ENCODE measurements around the gene SLC43A2.
"Not testable (repeated sequence)": the region's sequence is repeated elsewhere in the genome, so short reads cannot be mapped to it uniquely, and the experiment has no call there.

Gene SLC43A2

DNA sequence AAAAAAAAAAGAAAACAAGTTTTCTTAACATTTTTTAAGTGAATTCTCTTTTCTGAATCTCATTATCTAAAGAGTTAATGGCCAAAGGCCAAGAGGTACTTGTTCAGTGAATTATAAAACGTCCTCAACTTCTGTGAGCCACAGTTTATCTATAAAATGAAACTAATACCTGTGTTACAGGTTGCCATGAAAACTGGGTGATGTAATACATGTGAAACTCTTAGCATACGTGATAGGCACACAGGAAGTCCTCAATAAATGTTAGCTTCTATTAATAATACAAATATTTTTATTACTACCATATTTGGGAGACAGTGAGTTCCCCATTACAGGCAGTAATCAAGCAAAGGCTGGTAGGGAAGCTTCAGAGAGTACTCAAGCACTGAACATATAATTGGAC lies 98.8 kb downstream of the SLC43A2 start:
- H3K27me3 ChIP-seq (ENCODE audit: insufficient read depth, low read length, poor library complexity) = no peaks in the 10 kb centered on the region
- H3K4me3 ChIP-seq (ENCODE audit: low read depth in 1 of 2, low read length in 2 of 2) = no peak overlapping the region
- H3K9me3 ChIP-seq (ENCODE audit: insufficient read depth, low read length, severe bottlenecking) = no peaks in the 10 kb centered on the region
- peaks cover 82% of the 10 kb centered on the region for H3K36me3 ChIP-seq (ENCODE audit: insufficient read depth, low read length)
- no peak overlapping the region for H3K4me2 ChIP-seq (ENCODE audit: insufficient read depth, low read length)
- no peak overlapping the region for H2AFZ ChIP-seq (ENCODE audit: low read depth, low read length)
- peaks cover 10% of the 10 kb centered on the region; the same call in 1 of the 2 replicates for H4K20me1 ChIP-seq (ENCODE audit: insufficient read depth, low read length)
- H3K4me1 ChIP-seq (ENCODE audit: insufficient read depth, low read length) = peaks cover 8% of the 10 kb centered on the region
- H3K79me2 ChIP-seq (ENCODE audit: insufficient read depth, low read length) = peaks cover 7% of the 10 kb centered on the region
- no peak overlapping the region for H3K9ac ChIP-seq (ENCODE audit: low read depth, low read length)
- TF ChIP-seq, protein P1, sequence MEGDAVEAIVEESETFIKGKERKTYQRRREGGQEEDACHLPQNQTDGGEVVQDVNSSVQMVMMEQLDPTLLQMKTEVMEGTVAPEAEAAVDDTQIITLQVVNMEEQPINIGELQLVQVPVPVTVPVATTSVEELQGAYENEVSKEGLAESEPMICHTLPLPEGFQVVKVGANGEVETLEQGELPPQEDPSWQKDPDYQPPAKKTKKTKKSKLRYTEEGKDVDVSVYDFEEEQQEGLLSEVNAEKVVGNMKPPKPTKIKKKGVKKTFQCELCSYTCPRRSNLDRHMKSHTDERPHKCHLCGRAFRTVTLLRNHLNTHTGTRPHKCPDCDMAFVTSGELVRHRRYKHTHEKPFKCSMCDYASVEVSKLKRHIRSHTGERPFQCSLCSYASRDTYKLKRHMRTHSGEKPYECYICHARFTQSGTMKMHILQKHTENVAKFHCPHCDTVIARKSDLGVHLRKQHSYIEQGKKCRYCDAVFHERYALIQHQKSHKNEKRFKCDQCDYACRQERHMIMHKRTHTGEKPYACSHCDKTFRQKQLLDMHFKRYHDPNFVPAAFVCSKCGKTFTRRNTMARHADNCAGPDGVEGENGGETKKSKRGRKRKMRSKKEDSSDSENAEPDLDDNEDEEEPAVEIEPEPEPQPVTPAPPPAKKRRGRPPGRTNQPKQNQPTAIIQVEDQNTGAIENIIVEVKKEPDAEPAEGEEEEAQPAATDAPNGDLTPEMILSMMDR (IDR thresholded peaks at IDR 0.05; ENCODE audit: borderline replicate concordance, extremely low read depth, low read length, poor library complexity, severe bottlenecking) = no peak
- no peak for TF ChIP-seq EZH2 (IDR thresholded peaks at IDR 0.05; ENCODE audit: borderline replicate concordance, low read depth, low read length, severe bottlenecking)
- ATAC-seq (ENCODE audit: insufficient read depth, low read depth) (no peak), DNase-seq (no peak)
- no peak overlapping the region for H3K27ac ChIP-seq (ENCODE audit: low read length)

GRCh38 chr17:1526876-1527275 lies 101.8 kb downstream of the SLC43A2 start:
- not testable (repeated sequence) for H3K79me2 ChIP-seq (ENCODE audit: insufficient read depth, low read length); H2AFZ ChIP-seq (ENCODE audit: low read depth, low read length); H3K4me2 ChIP-seq (ENCODE audit: insufficient read depth, low read length); H3K4me1 ChIP-seq (ENCODE audit: insufficient read depth, low read length); H3K27me3 ChIP-seq (ENCODE audit: insufficient read depth, low read length, poor library complexity); H3K9me3 ChIP-seq (ENCODE audit: insufficient read depth, low read length, severe bottlenecking); H4K20me1 ChIP-seq (ENCODE audit: insufficient read depth, low read length); H3K9ac ChIP-seq (ENCODE audit: low read depth, low read length); H3K4me3 ChIP-seq (ENCODE audit: low read depth in 1 of 2, low read length in 2 of 2)
- 0 out of 2 replicates have a peak overlapping the region, but pooled peaks have one; percentile 3 for H3K27ac ChIP-seq (ENCODE audit: low read length)
- DNase-seq (peak; percentile 12), ATAC-seq (ENCODE audit: insufficient read depth, low read depth) (peak; percentile 75)
- H3K36me3 ChIP-seq (ENCODE audit: insufficient read depth, low read length) = peaks cover 66% of the 10 kb centered on the region

DNA sequence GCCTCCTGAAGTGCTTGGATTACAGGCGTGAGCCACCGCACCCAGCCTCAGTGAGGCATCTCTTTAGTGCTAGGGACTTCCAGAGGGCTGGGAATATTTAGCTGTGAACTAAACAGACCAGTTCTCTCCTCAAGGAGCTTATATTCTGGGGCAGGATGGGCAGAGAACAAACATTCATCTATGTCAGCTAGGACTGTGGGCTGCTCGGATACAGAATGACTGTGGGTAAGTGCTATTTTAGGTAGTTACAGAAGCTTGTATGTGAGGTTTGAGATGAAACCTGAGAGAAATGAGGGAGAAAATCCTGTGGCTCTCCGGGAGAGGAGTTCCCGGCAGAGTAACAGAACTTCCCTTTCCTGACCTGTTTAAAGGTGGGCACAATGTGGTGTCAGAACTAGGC lies 106.0 kb downstream of the SLC43A2 start:
- Histone ChIP-seq H3K4me1 (ENCODE audit: insufficient read depth, low read length) (peaks cover 17% of the 10 kb centered on the region), H2AFZ (ENCODE audit: low read depth, low read length) (no peak overlapping the region), H3K36me3 (ENCODE audit: insufficient read depth, low read length) (peaks cover 71% of the 10 kb centered on the region), H3K79me2 (ENCODE audit: insufficient read depth, low read length) (peaks cover 9% of the 10 kb centered on the region), H3K4me3 (ENCODE audit: low read depth in 1 of 2, low read length in 2 of 2) (no peak overlapping the region), H3K27ac (ENCODE audit: low read length) (no peak overlapping the region), H3K9me3 (ENCODE audit: insufficient read depth, low read length, severe bottlenecking) (no peaks in the 10 kb centered on the region), H3K27me3 (ENCODE audit: insufficient read depth, low read length, poor library complexity) (no peaks in the 10 kb centered on the region), H3K4me2 (ENCODE audit: insufficient read depth, low read length) (no peak overlapping the region), H4K20me1 (ENCODE audit: insufficient read depth, low read length) (no peaks in the 10 kb centered on the region), H3K9ac (ENCODE audit: low read depth, low read length) (no peak overlapping the region)
- TF ChIP-seq EZH2 (IDR thresholded peaks at IDR 0.05; ENCODE audit: borderline replicate concordance, low read depth, low read length, severe bottlenecking) = no peak
- TF ChIP-seq, protein P1 (IDR thresholded peaks at IDR 0.05; ENCODE audit: borderline replicate concordance, extremely low read depth, low read length, poor library complexity, severe bottlenecking) = no peak
- no peak for DNase-seq
- ATAC-seq (ENCODE audit: insufficient read depth, low read depth) = no peak

GRCh38 chr17:1521086-1521640 lies 107.5 kb downstream of the SLC43A2 start:
- H3K36me3 ChIP-seq (ENCODE audit: insufficient read depth, low read length) = peaks cover 59% of the 10 kb centered on the region
- no peak for TF ChIP-seq EZH2 (IDR thresholded peaks at IDR 0.05; ENCODE audit: borderline replicate concordance, low read depth, low read length, severe bottlenecking)
- TF ChIP-seq, protein P1 (IDR thresholded peaks at IDR 0.05; ENCODE audit: borderline replicate concordance, extremely low read depth, low read length, poor library complexity, severe bottlenecking) = no peak
- no peak overlapping the region for H3K4me3 ChIP-seq (ENCODE audit: low read depth in 1 of 2, low read length in 2 of 2)
- peaks cover 14% of the 10 kb centered on the region for H3K4me1 ChIP-seq (ENCODE audit: insufficient read depth, low read length)
- no peak overlapping the region for H3K4me2 ChIP-seq (ENCODE audit: insufficient read depth, low read length)
- H3K27me3 ChIP-seq (ENCODE audit: insufficient read depth, low read length, poor library complexity) = no peaks in the 10 kb centered on the region
- H4K20me1 ChIP-seq (ENCODE audit: insufficient read depth, low read length) = no peaks in the 10 kb centered on the region
- H3K9ac ChIP-seq (ENCODE audit: low read depth, low read length) = no peak overlapping the region
- no peak overlapping the region for H2AFZ ChIP-seq (ENCODE audit: low read depth, low read length)
- no peak overlapping the region for H3K27ac ChIP-seq (ENCODE audit: low read length)
- ATAC-seq (ENCODE audit: insufficient read depth, low read depth) = no peak
- peaks cover 21% of the 10 kb centered on the region for H3K79me2 ChIP-seq (ENCODE audit: insufficient read depth, low read length)
- DNase-seq = no peak
- H3K9me3 ChIP-seq (ENCODE audit: insufficient read depth, low read length, severe bottlenecking) = no peaks in the 10 kb centered on the region

Data from DND-41 (cell line).